HepG2 (cell line): ENCODE results near the gene KDM5D. TPM values are rescaled to one million over a fixed set of nuclear protein-coding genes. Genes with fewer than 3 reads are reported as not detected.

Experiments
- ATAC-seq: fragments of 200-7000 bp; cut with Tn5 transposase; 3 replicates; pipeline ENCODE4 v1.9.1; 2020; ENCODE audit warnings: mild to moderate bottlenecking, moderate library complexity
- BruUV-seq: library from RNA; stranded (reverse); fragments of 400-500 nt; replicated peaks from 2 replicates; lab custom pipeline; 2021; lab: Mats Ljungman, UMichigan
- CTCF ChIA-PET: fragments of 300-600 bp; formaldehyde crosslinking; extraction: SDS; loops from one replicate; lab custom pipeline; 2021; ENCODE audit warnings: low total read pairs, inconsistent platforms, low intra/inter-chr PET ratio; lab: Yijun Ruan, JAX
- POLR2A ChIA-PET: fragments of 350-600 bp; sonication (Branson Sonifier 250); formaldehyde crosslinking; loops from one replicate; lab custom pipeline; 2020; ENCODE audit warnings: antibody characterized with exemption, inconsistent platforms; lab: Yijun Ruan, JAX
- DNase-seq: peaks from one replicate; pipeline ENCODE4 v3.0.0-alpha.2; 2015; ENCODE audit warnings: low spot score
- FAIRE-seq: peaks from 3 replicates; lab custom pipeline; 2011; peaks lifted over from hg19 to GRCh38; lab: Jason Lieb, UNC
- H2AFZ ChIP-seq: one replicate; pipeline ENCODE4 v1.6.1; 2011; ENCODE audit warnings: low read length, inconsistent platforms
- H3K27ac ChIP-seq: fragments of 300-600 bp; 3 replicates; pipeline ENCODE4 v1.8.0; 2011; ENCODE audit warnings: mixed run types, mild to moderate bottlenecking, mixed read lengths, low read length, inconsistent platforms; ENCODE audit not compliant: insufficient read depth; ENCODE audit errors: extremely low read length
- H3K27me3 ChIP-seq, 2 experiments: fragments of 200-600 bp in 1 of 2; 2 replicates in 1 of 2; 3 replicates in 1 of 2; pipeline versions ENCODE4 v1.6.0 to v1.8.0; 2011; ENCODE audit warnings: low read length in 2 of 2, mild to moderate bottlenecking in 2 of 2, moderate library complexity in 2 of 2, inconsistent platforms in 1 of 2; ENCODE audit not compliant: insufficient read depth in 2 of 2, control insufficient read depth in 1 of 2
- H3K36me3 ChIP-seq, 2 experiments: fragments of 200-600 bp in 1 of 2; replicated peaks in 1 of 2; 2 replicates in 1 of 2; 3 replicates in 1 of 2; pipeline versions ENCODE4 v1.5.1 to v1.8.0; 2011; ENCODE audit warnings: low read length in 2 of 2, inconsistent platforms in 1 of 2; ENCODE audit not compliant: insufficient read depth in 2 of 2, control insufficient read depth in 1 of 2
- H3K4me1 ChIP-seq: 2 replicates; pipeline ENCODE4 v1.5.1; 2012; ENCODE audit warnings: low read length, inconsistent platforms; ENCODE audit not compliant: insufficient read depth
- H3K4me2 ChIP-seq: 2 replicates; pipeline ENCODE4 v1.6.0; 2011; ENCODE audit warnings: low read depth, low read length, inconsistent platforms
- H3K4me3 ChIP-seq, 3 experiments: fragments of 200-600 bp in 1 of 3; sonication (generic), shearing (Covaris generic) in 1 of 3; replicated peaks in 1 of 3; 2 replicates each; pipeline ENCODE4 v1.5.1; 2011 to 2016; ENCODE audit warnings: low read length in 3 of 3, inconsistent platforms in 2 of 3, low read depth in 2 of 3, mild to moderate bottlenecking in 2 of 3, control low read depth in 1 of 3, mixed read lengths in 1 of 3; ENCODE audit not compliant: insufficient read depth in 1 of 3
- H3K79me2 ChIP-seq: one replicate; pipeline ENCODE4 v1.6.1; 2011; ENCODE audit warnings: low read length, inconsistent platforms; ENCODE audit not compliant: insufficient read depth
- H3K9ac ChIP-seq: 2 replicates; pipeline ENCODE4 v1.6.0; 2011; ENCODE audit warnings: mild to moderate bottlenecking, low read depth, low read length, inconsistent platforms; ENCODE audit not compliant: insufficient read depth
- H3K9me3 ChIP-seq: 2 replicates; pipeline ENCODE4 v1.5.1; 2012; ENCODE audit warnings: mild to moderate bottlenecking, low read length
- H4K20me1 ChIP-seq: 2 replicates; pipeline ENCODE4 v1.6.0; 2011; ENCODE audit warnings: inconsistent platforms, mild to moderate bottlenecking, low read length, moderate library complexity; ENCODE audit not compliant: insufficient read depth
- FOXK2 ChIP-seq: fragments of 450-650 bp; IDR thresholded peaks from 2 replicates; pipeline ENCODE4 v1.6.1; 2016
- KMT2A ChIP-seq: sonication (generic); formaldehyde crosslinking; IDR thresholded peaks from 2 replicates; pipeline ENCODE4 v1.4.0; 2020; ENCODE audit warnings: missing genetic modification reagents
- LRRFIP1 ChIP-seq: sonication (generic); formaldehyde crosslinking; conservative IDR thresholded peaks from 2 replicates; pipeline ENCODE4 v1.4.0; 2020; ENCODE audit warnings: missing genetic modification reagents
- MIER2 ChIP-seq: IDR thresholded peaks from 2 replicates; pipeline ENCODE4 v1.6.1; 2016; ENCODE audit warnings: missing biosample characterization, missing genetic modification reagents
- MLXIP ChIP-seq: sonication (generic); formaldehyde crosslinking; IDR thresholded peaks from 2 replicates; pipeline ENCODE4 v1.9.0; 2021; ENCODE audit warnings: missing genetic modification reagents, borderline replicate concordance
- PPARG ChIP-seq: conservative IDR thresholded peaks from 2 replicates; pipeline ENCODE4 v1.6.1; 2016; ENCODE audit warnings: missing biosample characterization, missing genetic modification reagents
- STAT6 ChIP-seq: sonication (generic); formaldehyde crosslinking; IDR thresholded peaks from 2 replicates; pipeline ENCODE4 v1.4.0; 2020; ENCODE audit warnings: missing genetic modification reagents, mild to moderate bottlenecking, borderline replicate concordance
- ZBTB3 ChIP-seq: sonication (generic); formaldehyde crosslinking; IDR thresholded peaks from 2 replicates; pipeline ENCODE4 v1.4.0; 2020; ENCODE audit warnings: low read depth, mild to moderate bottlenecking, moderate library complexity, missing genetic modification reagents, borderline replicate concordance
- ZFP90 ChIP-seq: sonication (generic); formaldehyde crosslinking; IDR thresholded peaks from 2 replicates; pipeline ENCODE4 v1.8.0; 2022; ENCODE audit warnings: missing genetic modification reagents, mild to moderate bottlenecking, inconsistent platforms, borderline replicate concordance
- ZNF224 ChIP-seq: sonication (generic); formaldehyde crosslinking; IDR thresholded peaks from 2 replicates; pipeline ENCODE4 v1.5.0; 2020; ENCODE audit warnings: mild to moderate bottlenecking, missing genetic modification reagents
- ZNF253 ChIP-seq: sonication (generic); formaldehyde crosslinking; IDR thresholded peaks from 2 replicates; pipeline ENCODE4 v1.8.0; 2022; ENCODE audit warnings: mild to moderate bottlenecking, missing genetic modification reagents, borderline replicate concordance
- ZNF264 ChIP-seq: sonication (generic); formaldehyde crosslinking; IDR thresholded peaks from 2 replicates; pipeline ENCODE4 v1.4.0; 2020; ENCODE audit warnings: missing genetic modification reagents
- ZNF468 ChIP-seq: sonication (generic); formaldehyde crosslinking; IDR thresholded peaks from 2 replicates; pipeline ENCODE4 v1.8.0; 2022; ENCODE audit warnings: mild to moderate bottlenecking, moderate library complexity, missing genetic modification reagents
- ZNF614 ChIP-seq: IDR thresholded peaks from 2 replicates; pipeline ENCODE4 v1.6.1; 2018; ENCODE audit warnings: missing biosample characterization, missing genetic modification reagents, inconsistent platforms, borderline replicate concordance
- in situ Hi-C: cut with HindIII; loops from 2 replicates; pipeline ENCODE4 v1.10.0; 2017; ENCODE audit warnings: low pct_unique_long_range_greater_than_20kb; ENCODE audit not compliant: extremely low pct_ligation_motif_present
- intact Hi-C: fragments of 100-400 bp; cut with micrococcal nuclease; formaldehyde crosslinking; loops from one replicate; pipeline ENCODE4 v1.10.0; 2022; ENCODE audit not compliant: unreplicated experiment
- polyA plus RNA-seq, 8 experiments: library from polyadenylated mRNA; depleted of rRNA in 3 of 8; stranded (reverse) in 7 of 8; unstranded in 1 of 8; fragments of >200 nt; fragmentation: Illumina TruSeq in 4 of 8; extraction: Trizol in 4 of 8; gene quantifications; 2 replicates each; pipeline versions ENCODE4 v1.2.1 to v1.2.3, GENCODE V29; 2011 to 2016; ENCODE audit warnings: low read depth in 4 of 8, missing spikeins in 1 of 8, mixed read lengths in 1 of 8; ENCODE audit not compliant: insufficient read depth in 1 of 8
- total RNA-seq, 5 experiments: library from RNA; depleted of rRNA; stranded (reverse); fragments of >200 nt; fragmentation: Illumina TruSeq; extraction: Trizol; gene quantifications; 2 replicates each; pipeline ENCODE4 v1.2.3, GENCODE V29; 2016; ENCODE audit warnings: low read depth in 1 of 5

KDM5D gene
- total and polyA plus RNA-seq, 2 of the 13 experiments (the other 11 are each of a cell fraction or from before 2014, with no cell fraction given) = 16.6 to 32.7 TPM

GRCh38 chrY:19742153-19742552, 2.4 kb downstream of the KDM5D start:
- Histone ChIP-seq H3K36me3 (peaks cover 0 to 13% of the 10 kb centered on the region in 2 experiments; a peak in 2 of 5 replicates), H3K27me3 (no peaks in the 10 kb centered on the region; a peak in 1 of 5 replicates), H4K20me1 (no peaks in the 10 kb centered on the region), H2AFZ (no peak overlapping the region), H3K27ac (no peak overlapping the region), H3K4me1 (peaks cover 13% of the 10 kb centered on the region), H3K79me2 (peaks cover 7% of the 10 kb centered on the region), H3K9ac (no peak overlapping the region), H3K9me3 (no peaks in the 10 kb centered on the region), H3K4me2 (no peak overlapping the region), H3K4me3 (no peak overlapping the region)
- ATAC-seq (no peak), DNase-seq (no peak), FAIRE-seq (no peak)
- intact Hi-C loops (no loop called here), in situ Hi-C loops (no loop called here)
- TF ChIP-seq FOXK2 = no peak
- TF ChIP-seq KMT2A (CRISPR knock-in tag) = no peak
- TF ChIP-seq LRRFIP1 (CRISPR knock-in tag) = no peak
- no peak for TF ChIP-seq ZNF224 (CRISPR knock-in tag)
- no peak for TF ChIP-seq MLXIP
- no peak for TF ChIP-seq ZNF468 (CRISPR knock-in tag)
- TF ChIP-seq STAT6 (CRISPR knock-in tag) = no peak
- no peak for TF ChIP-seq ZNF253
- TF ChIP-seq PPARG (CRISPR knock-in tag) = no peak
- no peak for TF ChIP-seq MIER2 (CRISPR knock-in tag)
- no peak for TF ChIP-seq ZNF614 (CRISPR knock-in tag)
- no peak for TF ChIP-seq ZNF264 (CRISPR knock-in tag)
- TF ChIP-seq ZBTB3 (CRISPR knock-in tag) = no peak
- no peak for TF ChIP-seq ZFP90 (CRISPR knock-in tag)
- BruUV-seq = no TSS peak
- POLR2A ChIA-PET = no interaction called here
- CTCF ChIA-PET = no interaction called here
